ENCODE measurements around the gene PADI1. TPM values are rescaled to one million over a fixed set of nuclear protein-coding genes. Genes with fewer than 3 reads are reported as not detected.

PADI1 gene
- total RNA-seq, 4 donors from 2014 or later = 0.14 TPM; not detected in 3

DNA sequence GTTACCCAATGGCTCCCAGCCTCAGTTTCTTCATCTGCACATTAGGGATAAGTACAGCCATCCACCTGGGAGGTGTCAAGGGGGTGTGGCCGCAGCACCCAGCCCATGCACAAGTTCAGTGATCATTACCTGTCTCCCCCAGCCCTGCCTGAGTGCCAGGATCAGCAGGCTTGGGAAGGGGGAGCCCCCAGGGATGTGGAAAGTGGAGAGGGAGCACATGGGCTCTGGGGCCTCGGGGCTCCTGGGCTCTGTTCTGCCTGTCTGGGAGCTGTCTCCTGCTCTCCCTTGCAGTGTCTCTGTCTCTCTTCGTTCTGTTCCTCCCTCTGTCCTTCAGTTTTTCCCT is 10.8 kb upstream of the PADI1 start:
- intact Hi-C loops (cut with DNase I; ENCODE audit: low total_unique reads) = no loop called here
- no peaks in the 10 kb centered on the region for H3K36me3 ChIP-seq
- no peak overlapping the region for H3K4me3 ChIP-seq
- no peaks in the 10 kb centered on the region for H3K9me3 ChIP-seq
- no peak overlapping the region for H3K27ac ChIP-seq
- no peaks in the 10 kb centered on the region for H3K4me1 ChIP-seq
- no peak for TF ChIP-seq POLR2A (IDR thresholded peaks at IDR 0.05)
- TF ChIP-seq, protein P1, sequence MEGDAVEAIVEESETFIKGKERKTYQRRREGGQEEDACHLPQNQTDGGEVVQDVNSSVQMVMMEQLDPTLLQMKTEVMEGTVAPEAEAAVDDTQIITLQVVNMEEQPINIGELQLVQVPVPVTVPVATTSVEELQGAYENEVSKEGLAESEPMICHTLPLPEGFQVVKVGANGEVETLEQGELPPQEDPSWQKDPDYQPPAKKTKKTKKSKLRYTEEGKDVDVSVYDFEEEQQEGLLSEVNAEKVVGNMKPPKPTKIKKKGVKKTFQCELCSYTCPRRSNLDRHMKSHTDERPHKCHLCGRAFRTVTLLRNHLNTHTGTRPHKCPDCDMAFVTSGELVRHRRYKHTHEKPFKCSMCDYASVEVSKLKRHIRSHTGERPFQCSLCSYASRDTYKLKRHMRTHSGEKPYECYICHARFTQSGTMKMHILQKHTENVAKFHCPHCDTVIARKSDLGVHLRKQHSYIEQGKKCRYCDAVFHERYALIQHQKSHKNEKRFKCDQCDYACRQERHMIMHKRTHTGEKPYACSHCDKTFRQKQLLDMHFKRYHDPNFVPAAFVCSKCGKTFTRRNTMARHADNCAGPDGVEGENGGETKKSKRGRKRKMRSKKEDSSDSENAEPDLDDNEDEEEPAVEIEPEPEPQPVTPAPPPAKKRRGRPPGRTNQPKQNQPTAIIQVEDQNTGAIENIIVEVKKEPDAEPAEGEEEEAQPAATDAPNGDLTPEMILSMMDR (IDR thresholded peaks at IDR 0.05) = no peak
- no peaks in the 10 kb centered on the region for H3K27me3 ChIP-seq
- DNase-seq = no peak

DNA sequence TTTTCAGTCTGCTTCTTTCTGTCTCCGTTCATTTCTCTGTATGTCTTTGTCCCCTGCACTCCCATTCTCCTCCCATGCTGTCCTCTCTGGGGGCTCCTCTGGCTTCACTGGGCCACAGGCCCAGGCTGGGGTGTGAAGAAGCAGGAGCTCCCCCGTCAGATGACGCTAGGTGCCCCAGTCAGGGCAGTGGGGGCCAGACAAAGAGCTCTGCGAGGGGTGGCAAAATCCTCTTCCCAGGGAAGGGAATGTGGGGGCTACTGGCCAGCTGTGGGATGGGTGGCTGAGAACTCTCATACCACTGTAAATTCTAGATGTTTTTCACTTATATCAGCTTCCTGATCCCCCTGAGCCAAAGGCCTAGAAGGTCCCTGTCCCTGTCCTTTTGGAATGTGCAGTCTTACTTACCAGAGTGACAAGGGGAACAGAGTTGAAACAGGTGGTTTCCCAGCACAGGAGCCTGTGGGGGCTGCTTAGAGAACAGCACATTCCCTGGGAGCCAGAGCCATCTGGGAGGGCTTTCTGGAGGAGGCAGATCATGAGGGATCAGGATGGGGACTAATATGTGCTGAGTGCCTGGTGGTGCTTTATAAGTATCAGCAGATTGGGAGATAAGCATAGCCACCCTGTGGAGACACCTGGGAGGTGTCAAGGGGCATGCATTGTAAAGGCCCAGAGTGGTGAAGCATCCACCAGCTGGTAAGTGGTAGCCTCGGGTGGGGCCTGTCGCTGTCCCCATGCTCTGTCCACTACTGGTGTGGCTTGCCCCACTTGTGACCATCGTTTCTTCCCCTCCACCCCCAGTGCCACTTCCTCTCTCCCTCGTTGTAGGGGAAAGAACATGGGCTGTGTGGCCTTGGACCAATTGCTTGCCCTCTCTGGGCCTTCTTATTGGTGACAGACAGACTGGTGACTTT is 10.1 kb upstream of the PADI1 start:
- intact Hi-C loops (cut with DNase I; ENCODE audit: low total_unique reads) = no loop called here
- no peaks in the 10 kb centered on the region for H3K9me3 ChIP-seq
- no peak for DNase-seq
- no peak overlapping the region for H3K4me3 ChIP-seq
- H3K4me1 ChIP-seq = no peaks in the 10 kb centered on the region
- H3K27me3 ChIP-seq = no peaks in the 10 kb centered on the region
- H3K27ac ChIP-seq = no peak overlapping the region
- no peaks in the 10 kb centered on the region for H3K36me3 ChIP-seq
- TF ChIP-seq, protein P1 (IDR thresholded peaks at IDR 0.05) = no peak
- TF ChIP-seq POLR2A (IDR thresholded peaks at IDR 0.05) = no peak

DNA sequence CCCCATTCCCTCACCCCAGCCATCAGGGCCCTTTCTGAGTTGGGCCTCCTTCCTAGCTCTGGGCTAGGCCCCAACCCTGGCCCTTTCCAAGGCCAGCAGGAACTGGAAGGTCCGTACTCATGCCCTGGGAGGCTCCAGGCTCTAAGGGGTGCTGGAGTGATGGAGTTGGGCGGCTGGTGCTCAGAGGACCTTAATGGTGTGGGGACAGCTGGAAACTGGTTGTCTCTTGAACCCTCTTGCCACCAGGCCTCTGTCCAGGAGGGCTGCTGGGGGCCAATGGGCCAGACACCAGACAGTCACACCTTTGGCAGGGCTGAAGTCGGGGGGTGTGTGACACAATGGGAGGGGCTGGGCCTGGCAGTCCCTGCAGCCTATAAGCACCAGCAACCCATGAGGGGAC is 9.2 kb upstream of the PADI1 start:
- Histone ChIP-seq H3K4me3 (no peak overlapping the region), H3K27ac (no peak overlapping the region), H3K9me3 (no peaks in the 10 kb centered on the region), H3K4me1 (no peaks in the 10 kb centered on the region), H3K36me3 (no peaks in the 10 kb centered on the region), H3K27me3 (no peaks in the 10 kb centered on the region)
- no peak for DNase-seq
- TF ChIP-seq, protein P1 (IDR thresholded peaks at IDR 0.05) = no peak
- TF ChIP-seq POLR2A (IDR thresholded peaks at IDR 0.05) = no peak
- intact Hi-C loops (cut with DNase I; ENCODE audit: low total_unique reads) = no loop called here

DNA sequence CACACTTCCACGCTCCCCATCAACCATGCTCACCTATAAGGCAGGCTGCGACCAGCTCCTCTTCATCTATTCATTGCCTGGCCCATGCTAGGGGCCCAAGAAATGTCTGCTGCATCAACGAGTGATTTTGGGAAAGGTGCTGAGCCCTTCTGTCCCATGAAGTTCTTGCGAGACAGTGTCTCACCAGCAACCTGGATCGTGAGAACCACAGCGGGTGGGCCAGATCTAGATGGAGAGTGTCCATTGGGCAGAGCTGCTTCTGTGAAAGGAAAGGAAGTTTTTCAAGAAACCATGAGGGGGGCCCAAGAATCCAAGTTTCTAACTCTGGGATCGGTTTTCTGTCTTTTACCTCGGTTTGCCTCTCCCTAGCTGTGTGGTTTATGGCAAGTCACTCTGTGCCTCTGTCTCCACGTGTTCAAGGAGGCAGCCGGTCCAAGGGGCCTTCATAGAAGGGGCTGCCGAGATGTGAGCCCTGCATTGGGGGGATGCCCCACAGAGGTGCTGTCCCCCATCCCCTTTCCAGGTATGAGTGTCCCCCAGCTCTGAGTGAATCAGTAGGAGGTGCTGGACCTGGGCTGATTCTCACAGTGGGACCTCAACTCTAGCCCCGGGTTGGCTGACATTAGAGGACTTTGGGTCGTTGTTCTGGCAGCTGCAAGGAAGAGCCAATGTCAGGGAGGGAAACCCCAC is 8.3 kb upstream of the PADI1 start:
- H3K9me3 ChIP-seq = no peaks in the 10 kb centered on the region
- no peak overlapping the region for H3K27ac ChIP-seq
- no peaks in the 10 kb centered on the region for H3K27me3 ChIP-seq
- intact Hi-C loops (cut with DNase I; ENCODE audit: low total_unique reads) = no loop called here
- DNase-seq = no peak
- H3K4me1 ChIP-seq = no peaks in the 10 kb centered on the region
- TF ChIP-seq POLR2A (IDR thresholded peaks at IDR 0.05) = no peak
- TF ChIP-seq, protein P1 (IDR thresholded peaks at IDR 0.05) = no peak
- no peaks in the 10 kb centered on the region for H3K36me3 ChIP-seq
- H3K4me3 ChIP-seq = no peak overlapping the region

DNA sequence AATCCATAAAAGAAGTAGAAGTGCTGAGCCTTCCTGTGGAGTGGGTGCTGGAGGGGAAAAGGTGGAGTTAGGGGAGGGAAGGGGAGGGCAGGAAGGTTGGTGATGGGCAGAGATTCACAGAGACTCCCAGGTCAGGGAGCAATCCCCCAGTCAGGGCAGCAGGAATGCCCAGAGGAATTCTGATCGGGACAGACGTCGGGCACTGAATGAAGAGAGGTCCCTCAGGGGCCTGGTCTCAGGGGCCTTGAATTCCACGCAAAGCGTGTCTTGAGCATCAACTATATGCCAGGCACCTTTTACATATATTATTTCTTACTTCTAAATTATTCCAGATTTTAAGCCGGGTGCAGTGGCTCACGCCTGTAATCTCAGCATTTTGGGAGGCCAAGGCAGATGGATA is 7.2 kb upstream of the PADI1 start:
- H3K27ac ChIP-seq = no peak overlapping the region
- no peaks in the 10 kb centered on the region for H3K27me3 ChIP-seq
- intact Hi-C loops (cut with DNase I; ENCODE audit: low total_unique reads) = no loop called here
- H3K36me3 ChIP-seq = no peaks in the 10 kb centered on the region
- DNase-seq = no peak
- no peaks in the 10 kb centered on the region for H3K4me1 ChIP-seq
- TF ChIP-seq, protein P1 (IDR thresholded peaks at IDR 0.05) = no peak
- TF ChIP-seq POLR2A (IDR thresholded peaks at IDR 0.05) = no peak
- H3K9me3 ChIP-seq = no peaks in the 10 kb centered on the region
- H3K4me3 ChIP-seq = no peak overlapping the region
